ENCODE data around the gene FGL2.
"Not testable (repeated sequence)": the region's sequence is repeated elsewhere in the genome, so short reads cannot be mapped to it uniquely, and the experiment has no call there.

FGL2 gene

GRCh38 chr7:77216181-77216845 lies 16.7 kb upstream of the FGL2 start:
- FAIRE-seq (no peak), DNase-seq (ENCODE audit: low spot score) (no peak)

- DNase-seq (ENCODE audit: low spot score): no peak
- FAIRE-seq: no peak
Observed at GRCh38 chr7:77209479-77210139, 10.0 kb upstream of the FGL2 start.

- no peak for DNase-seq (ENCODE audit: low spot score)
- FAIRE-seq: no peak
Observed at GRCh38 chr7:77208416-77208815, 8.8 kb upstream of the FGL2 start.

GRCh38 chr7:77205706-77206105 lies 6.1 kb upstream of the FGL2 start:
- no peak for DNase-seq (ENCODE audit: low spot score)
- FAIRE-seq: no peak

- DNase-seq (ENCODE audit: low spot score) (no peak), FAIRE-seq (no peak)
Observed at GRCh38 chr7:77202481-77202976, 2.9 kb upstream of the FGL2 start.

GRCh38 chr7:77200542-77200941 lies 923 bp upstream of the FGL2 start:
- FAIRE-seq (no peak), DNase-seq (ENCODE audit: low spot score) (no peak)

GRCh38 chr7:77197141-77197540 lies 2.5 kb downstream of the FGL2 start:
- no peak for DNase-seq (ENCODE audit: low spot score)
- FAIRE-seq: no peak

GRCh38 chr7:77188731-77189437 lies 10.7 kb downstream of the FGL2 start:
- no peak for FAIRE-seq
- DNase-seq (ENCODE audit: low spot score): no peak

- FAIRE-seq (no peak), DNase-seq (ENCODE audit: low spot score) (no peak)
Observed at GRCh38 chr7:77185866-77186265, 13.8 kb downstream of the FGL2 start.

GRCh38 chr7:77184990-77185389 lies 14.6 kb downstream of the FGL2 start:
- DNase-seq (ENCODE audit: low spot score): no peak
- FAIRE-seq: no peak

- FAIRE-seq: no peak
- no peak for DNase-seq (ENCODE audit: low spot score)
Observed at GRCh38 chr7:77184463-77184862, 15.2 kb downstream of the FGL2 start.

GRCh38 chr7:77182261-77182660 lies 17.4 kb downstream of the FGL2 start:
- DNase-seq (ENCODE audit: low spot score) (no peak), FAIRE-seq (no peak)

- DNase-seq (ENCODE audit: low spot score) (no peak), FAIRE-seq (no peak)
Observed at GRCh38 chr7:77181734-77182133, 17.9 kb downstream of the FGL2 start.

GRCh38 chr7:77181015-77181595 lies 18.5 kb downstream of the FGL2 start:
- DNase-seq (ENCODE audit: low spot score): no peak
- FAIRE-seq: no peak

GRCh38 chr7:77178024-77178423 lies 21.6 kb downstream of the FGL2 start:
- not testable (repeated sequence) for DNase-seq (ENCODE audit: low spot score); FAIRE-seq

GRCh38 chr7:77177321-77177904 lies 22.2 kb downstream of the FGL2 start:
- not testable (repeated sequence) for DNase-seq (ENCODE audit: low spot score)
- peak; percentile 17 for FAIRE-seq

- not testable (repeated sequence) for DNase-seq (ENCODE audit: low spot score); FAIRE-seq
Observed at GRCh38 chr7:77175274-77175800, 24.3 kb downstream of the FGL2 start.

GRCh38 chr7:77174418-77174817 lies 25.2 kb downstream of the FGL2 start:
- FAIRE-seq; DNase-seq (ENCODE audit: low spot score): not testable (repeated sequence)

- not testable (repeated sequence) for FAIRE-seq; DNase-seq (ENCODE audit: low spot score)
Observed at GRCh38 chr7:77172437-77173172, 27.0 kb downstream of the FGL2 start.

- not testable (repeated sequence) for FAIRE-seq
Observed at GRCh38 chr7:77171073-77171472, 28.5 kb downstream of the FGL2 start.

More at GRCh38 chr7:77171073-77171472, 28.5 kb downstream of the FGL2 start:
- not testable (repeated sequence) for DNase-seq (ENCODE audit: low spot score)
